Erythroblast (primary cell): Measurements from ENCODE around the gene RPL19.

Source experiments
- GATA1 ChIP-seq: IDR thresholded peaks from 2 replicates; pipeline ENCODE4 v1.6.1; 2011; ENCODE audit warnings: low read depth, mild to moderate bottlenecking, control low read depth, low read length, moderate library complexity
- POLR2A ChIP-seq: IDR thresholded peaks from 2 replicates; pipeline ENCODE4 v1.6.1; 2011; ENCODE audit warnings: mild to moderate bottlenecking, low read length

DNA sequence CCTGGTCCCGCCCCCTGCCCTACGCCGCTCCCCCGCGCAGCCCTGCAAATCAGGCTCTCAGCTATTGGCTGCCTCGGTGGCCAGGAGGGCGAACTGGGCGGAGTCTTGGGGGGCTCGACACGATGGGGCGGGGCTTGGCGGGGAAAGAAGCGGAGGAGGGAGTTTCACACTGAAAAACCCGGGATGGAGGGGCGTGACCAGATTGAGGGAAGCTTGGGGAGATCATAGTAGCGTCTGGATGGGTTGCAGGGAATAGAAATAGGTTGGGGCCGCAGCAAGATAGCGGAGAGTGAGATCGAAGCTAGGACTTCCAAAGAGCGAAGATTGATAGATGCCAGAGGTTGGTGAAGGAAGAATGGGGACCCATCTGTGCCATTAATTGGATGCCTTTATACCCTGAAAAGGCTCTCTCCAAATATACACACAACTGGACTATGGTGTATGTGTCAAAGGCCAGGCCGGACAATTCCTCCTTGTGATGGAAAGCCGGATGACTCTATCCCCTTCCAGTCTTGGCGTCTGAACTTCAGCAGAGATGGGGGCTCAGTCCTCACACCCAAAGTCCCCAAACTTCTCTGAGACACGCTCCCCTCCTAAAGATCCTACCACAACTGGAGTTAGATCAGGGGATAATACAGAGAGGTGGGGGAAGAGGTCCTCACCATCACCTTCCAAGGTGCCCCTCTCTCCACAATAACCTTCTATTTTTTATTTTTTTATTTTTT, 26.0 kb downstream of the RPL19 start:
- TF ChIP-seq POLR2A: no peak
- no peak for TF ChIP-seq GATA1
